ENCODE data around the gene IBTK. TPM values are rescaled to one million over a fixed set of nuclear protein-coding genes. Genes with fewer than 3 reads are reported as not detected.

IBTK gene
- total and polyA plus RNA-seq, 12 donors = 15.3 to 40.1 (median 36.4) TPM

DNA sequence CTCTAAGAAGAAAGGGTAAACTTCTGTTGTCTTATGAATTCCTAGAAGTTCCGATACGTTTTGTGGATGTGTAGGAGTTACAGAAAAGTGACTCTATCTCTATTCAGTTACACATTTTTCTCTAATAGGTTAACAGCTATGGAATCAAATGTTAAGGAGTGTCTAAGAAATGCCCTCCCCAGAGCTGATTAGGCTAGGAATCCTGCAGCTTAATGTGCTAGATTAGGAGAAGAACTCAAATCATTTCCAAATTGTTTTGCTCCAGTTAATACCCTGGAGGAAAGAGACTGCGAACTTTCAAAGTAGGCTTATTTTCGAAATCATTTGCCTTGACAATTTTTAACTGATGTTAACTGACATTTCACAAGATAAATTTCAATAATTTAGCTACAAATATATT lies 51.9 kb downstream of the IBTK start:
- intact Hi-C loops (cut with DNase I) = no loop called here
- no peak for TF ChIP-seq CTCF (IDR thresholded peaks at IDR 0.05)
- Histone ChIP-seq H3K27me3 (no peaks in the 10 kb centered on the region), H3K9me3 (no peaks in the 10 kb centered on the region), H3K4me1 (peaks cover 0 to 24% (median 4%) of the 10 kb centered on the region in 9 donors), H3K4me3 (no peak overlapping the region), H3K36me3 (peaks cover 0 to 100% (median 41%) of the 10 kb centered on the region in 9 donors), H3K27ac (no peak overlapping the region)
- WGBS, 2 donors = 84% methylated on average over 4 of the region's 4 CpGs
- ATAC-seq (no peak), DNase-seq (no peak)

DNA sequence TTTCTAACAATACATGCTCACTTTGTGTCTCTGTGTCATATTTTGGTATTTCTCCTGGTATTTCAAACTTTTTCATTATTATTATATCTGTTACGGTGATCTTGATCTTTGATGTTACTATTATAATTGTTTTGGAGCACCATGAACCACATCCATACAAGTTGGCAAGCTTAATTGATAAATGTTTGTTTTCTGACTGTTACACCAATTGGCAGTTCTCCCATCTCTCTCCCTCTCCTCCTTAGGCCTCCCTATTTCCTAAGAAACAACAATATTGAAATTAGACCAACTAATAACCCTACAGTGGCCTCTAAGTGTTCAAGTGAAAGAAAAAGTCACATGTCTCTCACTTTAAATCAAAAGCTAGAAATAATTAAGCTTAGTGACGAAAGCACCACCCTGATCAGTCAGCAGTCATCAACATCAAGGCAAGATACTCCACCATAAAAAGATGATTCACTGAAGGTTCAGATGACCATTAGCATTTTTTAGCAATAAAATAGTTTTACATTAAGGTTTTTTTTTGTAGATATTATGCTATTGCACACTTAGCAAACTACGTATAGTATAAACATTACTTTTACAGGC lies 61.5 kb downstream of the IBTK start:
- TF ChIP-seq CTCF (IDR thresholded peaks at IDR 0.05) = no peak
- 94 to 96% methylated on average over 3 of the region's 3 CpGs for WGBS, 2 donors
- Histone ChIP-seq H3K27ac (no peak overlapping the region), H3K36me3 (peaks cover 0 to 99% (median 17%) of the 10 kb centered on the region in 9 donors), H3K4me3 (no peak overlapping the region), H3K27me3 (no peaks in the 10 kb centered on the region), H3K4me1 (no peaks in the 10 kb centered on the region), H3K9me3 (no peaks in the 10 kb centered on the region)
- DNase-seq = no peak
- no peak for ATAC-seq
- intact Hi-C loops (cut with DNase I) = no loop called here

- intact Hi-C loops (cut with DNase I) = no loop called here
- ATAC-seq (no peak), DNase-seq (no peak)
- no peak for TF ChIP-seq CTCF (IDR thresholded peaks at IDR 0.05)
- Histone ChIP-seq H3K27me3 (no peaks in the 10 kb centered on the region), H3K36me3 (peaks cover 0 to 99% (median 5%) of the 10 kb centered on the region in 9 donors), H3K9me3 (no peaks in the 10 kb centered on the region), H3K27ac (no peak overlapping the region), H3K4me1 (no peaks in the 10 kb centered on the region), H3K4me3 (no peak overlapping the region)
Measured at GRCh38 chr6:82183642-82184282, 63.8 kb downstream of the IBTK start.

- DNase-seq (no peak), ATAC-seq (no peak)
- TF ChIP-seq CTCF (IDR thresholded peaks at IDR 0.05) = no peak
- Histone ChIP-seq H3K36me3 (peaks cover 0 to 96% (median 5%) of the 10 kb centered on the region in 9 donors), H3K4me3 (no peak overlapping the region), H3K4me1 (peaks cover 0 to 6% (median 0%) of the 10 kb centered on the region in 9 donors), H3K27ac (no peak overlapping the region), H3K9me3 (no peaks in the 10 kb centered on the region), H3K27me3 (no peaks in the 10 kb centered on the region)
- intact Hi-C loops (cut with DNase I) = no loop called here
- WGBS, 2 donors = 82 to 91% methylated on average over 1 of the region's 1 CpG
Measured at GRCh38 chr6:82182756-82183155, 64.8 kb downstream of the IBTK start.

Data from heart right ventricle (tissue), 16 donors.